ENCODE results near the gene ZRANB3.

- TF ChIP-seq CTCF (IDR thresholded peaks at IDR 0.05): no peak
- no peak for TF ChIP-seq POLR2A (IDR thresholded peaks at IDR 0.05)
Measured at GRCh38 chr2:135168204-135168856, 362.7 kb downstream of the ZRANB3 start.

All from heart left ventricle (tissue), 13 donors.